GM23338 (cell line): Measurements from ENCODE around the gene FAM20C. TPM values are rescaled to one million over a fixed set of nuclear protein-coding genes. Genes with fewer than 3 reads are reported as not detected.

Experiments
- ATAC-seq: fragments of 200-7000 bp; cut with Tn5 transposase; 3 replicates; pipeline ENCODE4 v1.9.1; 2020
- DNase-seq: peaks from one replicate; pipeline ENCODE4 v3.0.0-alpha.2; 2015; ENCODE audit warnings: low spot score
- H2AFZ ChIP-seq: fragments of 200-600 bp; sonication (generic); 2 replicates; pipeline ENCODE4 v1.8.0; 2016; ENCODE audit warnings: antibody characterized with exemption, mild to moderate bottlenecking, moderate library complexity
- H3F3A ChIP-seq: fragments of 200-600 bp; sonication (generic); replicated peaks from 2 replicates; pipeline ENCODE4 v1.8.0; 2017; ENCODE audit warnings: antibody characterized with exemption, mixed run types, low read depth
- H3K27ac ChIP-seq: fragments of 200-600 bp; sonication (generic); 2 replicates; pipeline ENCODE4 v1.6.1; 2016; ENCODE audit warnings: low read depth
- H3K27me3 ChIP-seq: fragments of 200-600 bp; sonication (generic); 2 replicates; pipeline ENCODE4 v1.8.0; 2016; ENCODE audit warnings: mild to moderate bottlenecking, mixed run types, moderate library complexity; ENCODE audit not compliant: insufficient read depth
- H3K36me3 ChIP-seq: fragments of 200-600 bp; sonication (generic); 2 replicates; pipeline ENCODE4 v1.8.0; 2016; ENCODE audit warnings: mild to moderate bottlenecking; ENCODE audit not compliant: insufficient read depth
- H3K4me1 ChIP-seq: fragments of 200-600 bp; sonication (generic); 2 replicates; pipeline ENCODE4 v1.8.0; 2016; ENCODE audit warnings: mild to moderate bottlenecking, moderate library complexity; ENCODE audit not compliant: insufficient read depth
- H3K4me2 ChIP-seq: fragments of 200-600 bp; sonication (generic); 2 replicates; pipeline ENCODE4 v1.7.1; 2017; ENCODE audit warnings: mixed run types
- H3K4me3 ChIP-seq: fragments of 200-600 bp; sonication (generic); 2 replicates; pipeline ENCODE4 v1.6.1; 2016; ENCODE audit warnings: mixed run types
- H3K79me2 ChIP-seq: fragments of 200-600 bp; sonication (generic); replicated peaks from 2 replicates; pipeline ENCODE4 v1.8.0; 2017; ENCODE audit warnings: mild to moderate bottlenecking; ENCODE audit not compliant: insufficient read depth
- H3K9me2 ChIP-seq: fragments of 200-600 bp; sonication (generic); 2 replicates; pipeline ENCODE4 v1.8.0; 2017; ENCODE audit not compliant: insufficient read depth
- H4K20me1 ChIP-seq: fragments of 200-600 bp; sonication (generic); replicated peaks from 2 replicates; pipeline ENCODE4 v1.8.0; 2017; ENCODE audit warnings: mild to moderate bottlenecking; ENCODE audit not compliant: insufficient read depth
- H3K27ac Mint-ChIP-seq: 2 replicates; pipeline ENCODE4 v1.8.0; 2020; ENCODE audit warnings: inconsistent platforms, mild to moderate bottlenecking, moderate library complexity, mixed read lengths
- H3K27me3 Mint-ChIP-seq: 3 replicates; pipeline ENCODE4 v1.8.0; 2022; ENCODE audit warnings: low read depth, mild to moderate bottlenecking, moderate library complexity, mixed read lengths, inconsistent platforms; ENCODE audit not compliant: insufficient read depth, poor library complexity
- H3K36me3 Mint-ChIP-seq: 3 replicates; pipeline ENCODE4 v1.8.0; 2021; ENCODE audit warnings: low read depth, mild to moderate bottlenecking, inconsistent platforms, moderate library complexity, mixed read lengths
- H3K4me1 Mint-ChIP-seq: 3 replicates; pipeline ENCODE4 v1.8.0; 2020; ENCODE audit warnings: mild to moderate bottlenecking, inconsistent platforms, mixed read lengths
- H3K4me3 Mint-ChIP-seq: 3 replicates; pipeline ENCODE4 v1.8.0; 2021; ENCODE audit warnings: moderate library complexity, mild to moderate bottlenecking, inconsistent platforms, mixed read lengths
- H3K9me3 Mint-ChIP-seq: 3 replicates; pipeline ENCODE4 v1.8.0; 2020; ENCODE audit warnings: moderate library complexity, mild to moderate bottlenecking, inconsistent platforms, mixed read lengths
- CREB1 ChIP-seq: fragments of 250-450 bp; sonication (Bioruptor Pico); IDR thresholded peaks from 2 replicates; pipeline ENCODE4 v1.5.0; 2020; ENCODE audit warnings: low read depth, mild to moderate bottlenecking, moderate library complexity
- ETS1 ChIP-seq: IDR thresholded peaks from 2 replicates; pipeline ENCODE4 v1.6.1; 2016; ENCODE audit warnings: antibody characterized with exemption
- EZH2phosphoT487 ChIP-seq: fragments of 200-600 bp; sonication (generic); IDR thresholded peaks from one replicate; pipeline ENCODE4 v1.8.1; 2018; ENCODE audit warnings: antibody characterized with exemption; ENCODE audit not compliant: unreplicated experiment
- ZNF114 ChIP-seq: fragments of 250-450 bp; sonication (Bioruptor Pico); IDR thresholded peaks from 2 replicates; pipeline ENCODE4 v1.5.0; 2020; ENCODE audit warnings: mild to moderate bottlenecking, moderate library complexity
- ZNF331 ChIP-seq: fragments of 250-450 bp; sonication (Bioruptor Pico); IDR thresholded peaks from 2 replicates; pipeline ENCODE4 v1.5.0; 2020; ENCODE audit warnings: low read depth, mild to moderate bottlenecking, moderate library complexity
- ZNF462 ChIP-seq: fragments of 250-450 bp; sonication (Bioruptor Pico); IDR thresholded peaks from 2 replicates; pipeline ENCODE4 v1.5.0; 2020; ENCODE audit warnings: mild to moderate bottlenecking, moderate library complexity
- polyA plus RNA-seq: library from polyadenylated mRNA; unstranded; fragments of >200 nt; fragmentation: Nextera tagmentation; extraction: Ambion mirVana; gene quantifications from 2 replicates; pipeline ENCODE4 v1.2.1, GENCODE V29; 2016
- total RNA-seq: library from RNA; depleted of rRNA; stranded (reverse); fragments of >200 nt; shearing (Covaris generic); gene quantifications from 2 replicates; pipeline ENCODE4 v1.2.3, GENCODE V29; 2014

Gene FAM20C
- total and polyA plus RNA-seq, 2 experiments from 2014 or later: 7.6 to 24.8 TPM

GRCh38 chr7:301291-302053, 109.1 kb downstream of the FAM20C start:
- Histone ChIP-seq H3K9me2 (no peaks in the 10 kb centered on the region), H3K4me1 (no peaks in the 10 kb centered on the region), H3K4me3 (no peak overlapping the region), H3F3A (0 out of 2 replicates have a peak, but pooled peaks cover 6% of the 10 kb centered on the region), H4K20me1 (no peaks in the 10 kb centered on the region), H3K27me3 (no peaks in the 10 kb centered on the region), H3K27ac (no peak overlapping the region), H3K79me2 (no peaks in the 10 kb centered on the region), H3K36me3 (no peaks in the 10 kb centered on the region), H2AFZ (no peak overlapping the region), H3K4me2 (no peak overlapping the region)
- Mint-ChIP-seq H3K27me3 (peaks cover 10% of the 10 kb centered on the region), H3K36me3 (peaks cover 15% of the 10 kb centered on the region), H3K4me3 (no peak overlapping the region), H3K4me1 (no peaks in the 10 kb centered on the region), H3K27ac (no peak overlapping the region), H3K9me3 (peaks cover 39% of the 10 kb centered on the region)
- no peak for ATAC-seq
- DNase-seq: no peak
- no peak for TF ChIP-seq ZNF462 (CRISPR knock-in tag)
- TF ChIP-seq CREB1 (CRISPR knock-in tag): no peak
- TF ChIP-seq ZNF114 (CRISPR knock-in tag): no peak
- TF ChIP-seq ZNF331: no peak
- no peak for TF ChIP-seq EZH2phosphoT487
- no peak for TF ChIP-seq ETS1
